Measurements from ENCODE around the gene PTX4.
"Not testable (repeated sequence)": the region's sequence is repeated elsewhere in the genome, so short reads cannot be mapped to it uniquely, and the experiment has no call there.

The PTX4 gene

DNA sequence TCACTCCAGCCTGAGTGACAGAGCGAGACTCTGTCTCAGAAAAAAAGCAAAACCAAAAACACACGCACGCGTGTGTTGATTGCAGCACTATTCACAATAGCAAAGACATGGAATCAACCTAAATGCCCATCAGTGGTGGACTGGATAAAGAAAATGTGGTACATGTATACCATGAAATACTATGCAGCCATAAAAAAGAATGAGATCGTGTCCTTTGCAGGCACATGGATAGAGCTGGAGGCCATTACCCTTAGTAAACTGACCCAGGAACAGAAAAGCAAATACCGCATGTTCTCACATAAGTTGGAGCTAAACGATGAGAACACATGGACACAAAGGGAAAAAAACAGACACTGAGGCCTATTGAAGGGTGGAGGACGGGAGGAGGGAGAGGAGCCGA, 9.8 kb downstream of the PTX4 start:
- DNase-seq, result not testable (repeated sequence)

- DNase-seq, result no peak
Measured at GRCh38 chr16:1477033-1477432, 11.7 kb downstream of the PTX4 start.

GRCh38 chr16:1475552-1476114, 13.1 kb downstream of the PTX4 start:
- DNase-seq, result no peak

- DNase-seq, result peak; percentile 84
Measured at GRCh38 chr16:1474796-1475551, 13.8 kb downstream of the PTX4 start, which contains the start of gene CLCN7. Gene CLCN7, minus strand, starts transcription at chr16:1475028. Its CDS starts 54 bp downstream, at chr16:1474974.

- no peak for DNase-seq
Measured at GRCh38 chr16:1474082-1474795, 14.5 kb downstream of the PTX4 start.

- no peak for DNase-seq
Measured at GRCh38 chr16:1472974-1473373, 15.8 kb downstream of the PTX4 start.

- DNase-seq, result no peak
Measured at GRCh38 chr16:1471569-1472194, 17.1 kb downstream of the PTX4 start.

GRCh38 chr16:1470481-1471251, 18.1 kb downstream of the PTX4 start:
- no peak for DNase-seq

DNA sequence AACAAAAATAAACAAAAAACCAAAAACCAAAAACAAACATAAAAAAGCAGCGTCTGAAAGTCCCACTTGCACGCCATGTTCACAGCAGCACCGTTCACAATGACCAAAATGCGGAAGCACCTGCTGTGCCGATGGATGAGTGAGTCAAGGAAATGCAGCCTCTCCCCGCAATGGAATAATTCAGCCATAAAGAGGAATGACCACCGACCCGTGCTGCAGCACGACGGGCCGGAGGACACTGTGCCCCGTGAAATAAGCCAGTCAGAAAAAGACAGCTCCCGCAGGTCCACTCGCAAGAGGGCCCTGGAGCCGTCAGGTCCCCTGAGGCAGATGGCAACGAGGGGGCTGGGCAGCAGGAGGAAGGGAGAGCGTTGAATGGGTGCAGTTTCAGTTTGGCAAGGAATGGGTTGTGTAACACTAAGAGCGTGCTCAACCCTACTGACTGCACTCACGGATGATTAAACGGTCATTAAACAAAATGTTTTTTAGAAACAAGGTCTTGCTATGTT, 19.0 kb downstream of the PTX4 start:
- DNase-seq, result no peak

DNA sequence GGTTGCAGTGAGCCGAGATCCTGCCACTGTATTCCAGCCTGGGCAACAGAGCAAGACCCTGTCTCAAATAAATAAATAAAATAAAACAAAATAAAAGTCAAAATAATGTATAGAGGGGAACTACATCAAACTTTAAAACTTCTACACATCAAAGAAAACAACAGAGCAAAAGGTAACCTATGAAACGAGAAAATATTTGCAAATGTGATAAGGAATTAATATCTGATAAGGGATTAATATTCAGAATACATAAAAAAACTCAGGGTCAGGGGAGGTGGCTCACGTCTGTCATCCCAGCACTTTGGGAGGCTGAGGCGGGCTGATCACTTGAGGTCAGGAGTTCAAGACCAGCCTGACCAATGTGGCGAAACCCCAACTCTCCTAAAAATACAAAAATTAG, 19.6 kb downstream of the PTX4 start:
- DNase-seq, result not testable (repeated sequence)

- DNase-seq, result no peak
Measured at GRCh38 chr16:1468426-1468810, 20.3 kb downstream of the PTX4 start.

DNA sequence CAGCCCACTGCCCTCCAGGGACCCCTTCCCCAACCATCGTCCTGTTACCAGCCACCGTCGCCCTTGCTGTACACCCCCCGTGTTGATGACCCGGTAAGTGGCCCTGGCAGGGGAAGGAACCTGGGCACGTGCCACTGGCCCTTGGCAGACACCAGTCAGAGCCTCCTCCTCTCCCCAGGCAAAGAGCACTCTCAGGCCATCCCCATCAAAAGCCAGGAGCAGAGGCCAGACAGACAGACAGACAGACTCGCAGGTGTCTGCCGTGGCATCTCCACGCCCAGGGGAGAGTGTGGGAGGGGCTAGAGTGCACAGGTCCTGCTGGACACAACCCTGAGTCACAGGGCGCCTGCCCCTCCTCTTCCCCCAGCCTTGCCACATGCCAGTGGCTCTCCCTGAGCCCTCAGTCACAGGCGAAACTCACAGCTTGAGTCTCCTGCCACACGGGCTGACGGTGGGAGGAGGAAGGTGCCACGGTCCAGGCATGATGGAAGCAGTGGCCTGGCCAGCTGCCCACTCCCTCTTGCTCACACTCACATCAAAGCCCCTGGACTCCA, 21.7 kb downstream of the PTX4 start:
- DNase-seq, result no peak

GRCh38 chr16:1466054-1466453, 22.7 kb downstream of the PTX4 start:
- DNase-seq, result no peak

DNA sequence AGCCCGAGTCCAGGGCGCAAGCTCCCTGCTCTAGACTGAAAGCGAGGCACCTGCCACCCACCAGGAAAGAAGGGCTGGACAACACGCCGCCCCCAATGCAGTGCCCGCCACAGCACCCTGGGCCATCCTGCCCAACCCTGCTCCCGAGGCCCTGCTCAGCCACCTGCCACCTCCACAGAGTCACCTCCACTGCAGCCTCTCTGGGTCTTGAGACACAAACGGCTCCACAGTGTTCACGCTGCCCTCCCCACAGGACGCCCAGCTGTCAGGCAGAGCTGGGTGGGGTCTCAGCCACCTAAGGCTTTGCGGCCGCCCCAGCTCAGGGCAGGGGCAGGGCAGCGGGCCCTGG, 23.2 kb downstream of the PTX4 start:
- no peak for DNase-seq

DNA sequence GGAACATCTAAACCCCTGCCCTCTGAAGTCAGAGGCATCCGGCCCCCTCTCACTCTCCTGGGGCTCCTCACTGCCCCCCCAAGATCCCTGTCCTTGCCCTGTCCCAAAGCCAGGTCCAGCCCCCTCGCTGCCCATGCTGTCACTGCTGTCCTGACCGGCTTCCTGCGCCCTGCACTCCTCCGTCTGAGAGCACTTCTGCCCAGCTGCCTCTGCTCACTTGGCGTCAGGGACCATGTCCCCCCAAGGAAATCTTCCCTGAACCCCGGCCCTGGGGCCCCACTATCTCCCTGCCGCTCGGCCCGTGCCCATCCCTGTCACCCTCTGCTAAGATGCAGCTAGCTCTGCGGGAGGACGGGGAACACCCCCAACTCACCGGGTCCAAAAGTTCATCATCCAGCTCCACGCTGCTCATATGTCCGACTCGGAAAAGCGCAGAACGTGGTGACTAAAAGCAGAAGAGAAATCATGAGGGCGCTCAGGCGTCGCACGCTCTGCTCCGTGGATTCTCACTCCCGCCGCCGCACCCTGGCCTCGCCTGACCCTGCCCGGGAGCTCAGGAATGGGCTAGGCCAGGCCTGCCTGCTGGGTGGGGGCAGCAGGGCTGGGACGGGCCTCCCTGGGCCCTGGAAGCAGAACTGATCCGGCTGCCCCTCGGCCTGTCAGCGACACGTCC, 23.7 kb downstream of the PTX4 start:
- no peak for DNase-seq

DNA sequence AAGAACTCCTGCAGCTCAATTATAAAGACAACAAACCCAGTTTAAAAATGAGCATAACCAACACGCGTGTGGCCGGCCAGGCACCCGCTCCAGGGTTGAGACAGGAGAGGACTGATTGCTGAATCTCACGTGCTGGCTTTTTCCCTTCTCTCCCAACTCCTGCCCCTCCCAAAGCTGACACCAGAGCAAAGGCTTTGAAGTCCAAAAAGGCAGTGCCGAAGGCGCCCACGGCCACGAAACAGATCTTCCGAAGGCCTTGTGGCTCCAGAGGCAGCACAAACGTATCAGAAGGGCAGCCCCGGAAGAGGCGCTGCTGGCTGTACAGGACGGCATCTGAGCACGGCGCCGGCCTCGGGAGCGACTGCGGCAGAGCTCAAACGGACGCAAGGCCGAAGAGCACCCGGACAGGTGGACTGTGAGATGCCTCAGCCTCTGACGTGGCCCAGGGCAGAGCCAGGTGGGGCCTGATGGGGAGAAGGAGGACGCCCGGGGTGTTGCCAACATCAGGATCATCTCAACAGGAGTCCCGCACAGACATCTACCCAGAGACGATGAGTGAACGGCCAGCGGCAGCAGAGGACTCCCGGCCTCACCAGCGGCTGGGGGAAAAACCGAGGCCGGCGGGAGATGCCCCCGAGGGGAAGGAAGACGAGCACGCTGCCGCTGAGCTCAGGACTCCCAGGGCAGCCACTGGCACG, 24.4 kb downstream of the PTX4 start:
- no peak for DNase-seq

DNA sequence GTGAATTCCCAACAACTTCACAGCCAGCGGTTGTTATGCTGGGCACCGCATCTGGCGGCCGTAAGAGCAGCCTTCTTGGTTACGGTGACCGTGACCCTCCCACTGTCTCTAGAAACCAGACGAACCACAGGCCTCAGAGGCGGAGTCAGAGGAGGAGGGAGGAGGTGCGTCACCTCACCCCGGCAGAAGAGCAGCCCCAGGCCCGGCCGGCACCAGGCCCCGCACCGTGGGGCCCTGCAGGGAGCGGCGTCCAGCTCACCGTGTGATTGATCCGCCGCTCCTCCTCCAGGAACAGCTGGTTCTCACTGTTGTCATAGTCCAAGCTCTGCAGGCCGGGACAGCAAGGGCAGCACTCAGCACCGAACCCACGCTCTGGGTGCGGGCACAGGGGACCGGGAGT, 27.6 kb downstream of the PTX4 start:
- DNase-seq, result no peak

DNA sequence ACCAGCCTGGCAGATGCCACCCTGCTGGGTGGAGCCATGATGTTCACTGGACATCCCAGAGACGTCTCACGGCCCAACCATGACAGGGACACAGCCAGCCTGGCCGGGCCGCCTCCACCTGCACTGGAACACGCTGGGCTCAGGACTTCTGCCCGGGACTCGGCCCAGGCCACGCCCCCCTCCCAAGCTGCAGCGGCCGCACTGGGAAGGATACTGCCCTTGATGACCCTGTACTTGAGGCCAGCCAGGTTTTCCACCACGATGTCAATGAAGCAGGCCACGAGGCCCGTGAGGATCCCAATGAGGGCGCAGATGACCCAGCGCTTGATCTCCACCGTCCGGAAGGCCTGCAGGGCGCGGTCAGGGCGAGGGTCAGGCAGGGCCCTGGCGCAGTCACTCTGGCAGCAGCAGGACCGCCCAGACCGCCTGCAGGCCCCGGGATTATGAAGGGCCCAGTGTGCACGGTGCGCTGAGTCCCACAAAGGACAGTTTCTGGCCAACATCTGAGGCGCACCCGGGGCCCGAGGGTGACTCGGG, 28.1 kb downstream of the PTX4 start:
- DNase-seq, result no peak

GRCh38 chr16:1459967-1460366, 28.8 kb downstream of the PTX4 start:
- DNase-seq, result no peak

DNA sequence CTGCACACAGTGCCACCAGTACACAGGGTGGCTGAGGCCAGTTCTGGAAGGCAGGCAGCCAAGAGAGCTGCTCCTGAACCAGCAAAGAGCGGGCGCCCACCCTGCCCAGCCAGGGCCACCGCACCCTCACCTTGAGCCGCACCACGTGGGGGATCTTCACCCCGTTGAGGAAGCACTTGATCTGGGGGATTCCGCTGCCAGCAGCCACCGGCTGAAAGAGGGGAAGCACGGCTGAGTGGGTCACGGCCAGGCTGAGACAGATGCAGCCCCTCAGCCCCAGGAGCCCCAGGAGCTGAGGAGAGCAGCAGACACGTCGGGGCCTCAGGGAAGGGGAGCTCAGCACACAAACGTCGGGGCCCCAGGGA, 29.8 kb downstream of the PTX4 start:
- no peak for DNase-seq
